Head of caudate nucleus (tissue), 42 donors: ENCODE measurements around the gene ADAMTS8.

Source experiments
- DNase-seq, 42 donors: peaks; one replicate each; pipeline versions ENCODE4 v3.0.0 to v3.0.0-alpha.2; 2020 to 2021; ENCODE audit warnings: mixed read lengths in 7 of 42
- intact Hi-C: fragments of 100-400 bp; cut with DNase I; formaldehyde crosslinking; loops from one replicate; pipeline ENCODE4 v1.15.0; 2022

Gene ADAMTS8, protein sequence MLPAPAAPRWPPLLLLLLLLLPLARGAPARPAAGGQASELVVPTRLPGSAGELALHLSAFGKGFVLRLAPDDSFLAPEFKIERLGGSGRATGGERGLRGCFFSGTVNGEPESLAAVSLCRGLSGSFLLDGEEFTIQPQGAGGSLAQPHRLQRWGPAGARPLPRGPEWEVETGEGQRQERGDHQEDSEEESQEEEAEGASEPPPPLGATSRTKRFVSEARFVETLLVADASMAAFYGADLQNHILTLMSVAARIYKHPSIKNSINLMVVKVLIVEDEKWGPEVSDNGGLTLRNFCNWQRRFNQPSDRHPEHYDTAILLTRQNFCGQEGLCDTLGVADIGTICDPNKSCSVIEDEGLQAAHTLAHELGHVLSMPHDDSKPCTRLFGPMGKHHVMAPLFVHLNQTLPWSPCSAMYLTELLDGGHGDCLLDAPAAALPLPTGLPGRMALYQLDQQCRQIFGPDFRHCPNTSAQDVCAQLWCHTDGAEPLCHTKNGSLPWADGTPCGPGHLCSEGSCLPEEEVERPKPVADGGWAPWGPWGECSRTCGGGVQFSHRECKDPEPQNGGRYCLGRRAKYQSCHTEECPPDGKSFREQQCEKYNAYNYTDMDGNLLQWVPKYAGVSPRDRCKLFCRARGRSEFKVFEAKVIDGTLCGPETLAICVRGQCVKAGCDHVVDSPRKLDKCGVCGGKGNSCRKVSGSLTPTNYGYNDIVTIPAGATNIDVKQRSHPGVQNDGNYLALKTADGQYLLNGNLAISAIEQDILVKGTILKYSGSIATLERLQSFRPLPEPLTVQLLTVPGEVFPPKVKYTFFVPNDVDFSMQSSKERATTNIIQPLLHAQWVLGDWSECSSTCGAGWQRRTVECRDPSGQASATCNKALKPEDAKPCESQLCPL

GRCh38 chr11:130428316-130429119 is at the start of gene ADAMTS8:
TSS of gene ADAMTS8 (minus strand) at chr11:130428609. CDS start at chr11:130428286, 323 bp downstream.
- peak in 27 of 42 donors; percentile 25 to 75 (median 57) for DNase-seq
- intact Hi-C loops: loop anchor here (5.0 kb wide), 1 partner anchor 36 kb away; no protein-coding TSS in a partner anchor

- intact Hi-C loops: no loop called here
- peak in 2 of 42 donors; percentile 29 to 31 for DNase-seq
Measured at GRCh38 chr11:130477586-130478203, 49.3 kb upstream of the ADAMTS8 start.

- intact Hi-C loops: no loop called here
- DNase-seq: peak in 1 of 42 donors; percentile 32
Measured at GRCh38 chr11:130476922-130477491, 48.6 kb upstream of the ADAMTS8 start.

DNA sequence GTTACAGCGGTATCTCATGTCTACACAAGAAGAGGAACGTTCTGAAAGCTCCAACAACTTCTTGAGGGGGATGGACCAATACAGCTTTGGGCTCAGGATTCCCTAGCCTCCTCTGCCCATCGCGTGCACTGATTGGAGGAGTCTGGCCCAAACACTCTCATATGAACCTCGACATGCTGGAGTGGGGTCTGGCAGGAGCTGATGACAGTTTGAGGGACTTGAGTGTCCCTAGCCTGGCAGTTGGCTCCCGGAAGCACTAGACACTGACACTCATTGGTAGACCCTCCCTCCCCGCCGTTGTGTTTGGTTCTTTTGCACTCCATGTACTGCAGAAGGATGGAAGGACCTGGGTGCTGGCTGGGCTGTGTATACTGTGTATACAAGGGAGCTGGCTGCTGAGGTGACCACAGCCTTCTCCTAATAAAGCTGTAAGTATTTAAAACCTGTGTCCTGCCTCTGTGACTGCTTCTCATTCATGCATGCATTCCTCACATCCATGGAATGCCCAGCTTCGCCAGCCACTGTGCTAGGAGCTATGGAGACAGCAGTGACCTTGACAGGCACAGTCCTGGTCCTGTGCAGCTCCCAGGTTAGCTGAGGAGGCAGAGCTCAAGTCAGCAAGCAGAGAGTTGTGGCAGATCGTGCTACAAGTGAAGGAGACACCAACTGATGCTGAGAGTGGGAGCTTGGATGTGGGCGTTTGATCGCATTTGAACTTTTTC is 48.0 kb upstream of the ADAMTS8 start:
- intact Hi-C loops: no loop called here
- DNase-seq: peak in 29 of 42 donors; percentile 30 to 87 (median 60)

DNA sequence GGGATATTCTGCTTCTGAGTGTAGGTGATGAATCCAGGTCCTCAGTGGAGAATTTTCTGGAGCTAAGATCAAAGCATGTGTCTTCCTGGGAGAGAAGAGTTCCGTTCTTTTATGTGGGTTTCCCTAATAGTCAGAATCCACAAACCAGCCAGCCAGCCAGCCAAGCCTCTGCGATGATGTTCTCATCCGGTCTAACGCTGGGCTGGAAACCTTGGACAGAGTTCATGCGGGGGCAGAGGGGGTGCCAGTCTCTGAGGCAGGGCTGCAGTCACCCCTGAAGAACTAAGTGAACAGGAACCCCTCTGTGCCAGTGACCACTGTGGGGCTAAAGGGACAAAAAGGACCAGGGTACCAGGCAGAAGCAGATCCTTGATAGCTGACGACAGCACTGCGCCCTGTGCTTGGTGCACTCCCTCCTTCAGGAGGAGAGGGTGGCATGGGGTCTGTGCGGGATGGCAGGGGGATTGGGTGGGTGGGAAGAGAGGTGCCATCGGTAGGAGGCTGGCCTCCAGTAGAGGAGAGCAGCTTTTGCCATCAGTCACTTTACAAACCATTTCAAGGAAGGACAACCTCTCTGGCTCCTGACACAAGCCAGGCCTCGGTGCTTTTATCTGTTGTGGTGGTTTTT is 47.1 kb upstream of the ADAMTS8 start:
- DNase-seq: peak in 2 of 42 donors; percentile 6 to 16
- intact Hi-C loops: no loop called here

GRCh38 chr11:130474637-130475400 is 46.4 kb upstream of the ADAMTS8 start:
- peak in 2 of 42 donors; percentile 1 to 4 for DNase-seq
- intact Hi-C loops: no loop called here

- DNase-seq: peak in 5 of 42 donors; percentile 3 to 16 (median 8)
Measured at GRCh38 chr11:130473795-130474377, 45.5 kb upstream of the ADAMTS8 start.

GRCh38 chr11:130473056-130473794 is 44.8 kb upstream of the ADAMTS8 start:
- intact Hi-C loops: no loop called here
- peak in 4 of 42 donors; percentile 5 to 26 (median 12) for DNase-seq

More at GRCh38 chr11:130473795-130474377, 45.5 kb upstream of the ADAMTS8 start:
- intact Hi-C loops: no loop called here

GRCh38 chr11:130472434-130472961 is 44.1 kb upstream of the ADAMTS8 start:
- DNase-seq: peak in 3 of 42 donors; percentile 1 to 24 (median 12)
- intact Hi-C loops: no loop called here

- peak in 3 of 42 donors; percentile 6 to 13 (median 11) for DNase-seq
- intact Hi-C loops: no loop called here
Measured at GRCh38 chr11:130471731-130472433, 43.5 kb upstream of the ADAMTS8 start.

DNA sequence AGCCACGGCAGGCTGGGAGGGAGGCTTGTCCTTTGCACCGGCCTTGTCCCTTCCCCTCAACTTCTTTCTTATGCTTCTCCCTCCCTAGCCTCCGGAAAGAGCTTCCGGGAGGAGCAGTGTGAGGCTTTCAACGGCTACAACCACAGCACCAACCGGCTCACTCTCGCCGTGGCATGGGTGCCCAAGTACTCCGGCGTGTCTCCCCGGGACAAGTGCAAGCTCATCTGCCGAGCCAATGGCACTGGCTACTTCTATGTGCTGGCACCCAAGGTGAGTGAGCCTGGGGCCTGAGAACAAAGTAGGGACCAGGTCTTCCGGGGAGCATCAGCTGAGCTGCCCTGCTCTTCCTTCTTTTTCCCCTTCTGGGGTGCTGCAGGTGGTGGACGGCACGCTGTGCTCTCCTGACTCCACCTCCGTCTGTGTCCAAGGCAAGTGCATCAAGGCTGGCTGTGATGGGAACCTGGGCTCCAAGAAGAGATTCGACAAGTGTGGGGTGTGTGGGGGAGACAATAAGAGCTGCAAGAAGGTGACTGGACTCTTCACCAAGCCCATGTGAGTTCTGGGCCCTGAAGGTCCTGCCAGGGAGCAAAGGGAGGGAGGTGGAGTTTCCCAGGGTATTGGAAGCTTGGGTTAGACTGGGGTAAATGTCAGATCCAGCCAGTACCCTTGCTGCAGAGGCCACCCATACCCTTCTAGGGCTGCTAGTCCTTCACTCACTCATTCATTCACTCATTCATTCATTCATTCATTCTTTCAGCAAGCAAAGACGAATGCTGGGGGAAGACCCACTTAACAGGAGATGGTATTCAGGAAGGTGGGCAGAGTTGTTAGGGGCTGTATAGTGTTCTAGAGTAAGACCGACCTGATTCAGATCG is 42.7 kb upstream of the ADAMTS8 start:
- intact Hi-C loops: no loop called here
- DNase-seq: peak in 4 of 42 donors; percentile 1 to 12 (median 6)

GRCh38 chr11:130469181-130469580 is 40.8 kb upstream of the ADAMTS8 start:
- intact Hi-C loops: no loop called here
- peak in 1 of 42 donors; percentile 12 for DNase-seq
